ENCODE measurements around the gene SLC9A4. TPM values are rescaled to one million over a fixed set of nuclear protein-coding genes. Genes with fewer than 3 reads are reported as not detected.

SLC9A4 gene
- polyA plus RNA-seq, 1 donor from 2014 or later: 0.15 TPM

GRCh38 chr2:102515851-102516250 is 42.8 kb downstream of the SLC9A4 start:
- no peak overlapping the region for H3K27ac ChIP-seq (ENCODE audit: low read length)
- no peak overlapping the region for H3K4me2 ChIP-seq (ENCODE audit: low read length)
- no peaks in the 10 kb centered on the region for H3F3A ChIP-seq (ENCODE audit: insufficient read depth, low read length, poor library complexity, severe bottlenecking)
- no peaks in the 10 kb centered on the region for H3K36me3 ChIP-seq (ENCODE audit: insufficient read depth, low read length)
- no peak overlapping the region for H2AFZ ChIP-seq (ENCODE audit: low read depth, low read length)
- TF ChIP-seq RAD21 (conservative IDR thresholded peaks at IDR 0.05): no peak
- no peak for TF ChIP-seq POLR2AphosphoS5 (IDR thresholded peaks at IDR 0.05)
- no peak for TF ChIP-seq SMC3 (conservative IDR thresholded peaks at IDR 0.05; ENCODE audit: poor library complexity)
- TF ChIP-seq TAF1 (IDR thresholded peaks at IDR 0.05; ENCODE audit: low read depth): no peak
- TF ChIP-seq REST (IDR thresholded peaks at IDR 0.05; ENCODE audit: borderline replicate concordance): no peak
- no peak for TF ChIP-seq EZH2 (IDR thresholded peaks at IDR 0.05; ENCODE audit: borderline replicate concordance, insufficient read depth, low read length, poor library complexity, severe bottlenecking)
- TF ChIP-seq EP300 (conservative IDR thresholded peaks at IDR 0.05; ENCODE audit: poor library complexity, severe bottlenecking): no peak
- TF ChIP-seq MXI1 (conservative IDR thresholded peaks at IDR 0.05; ENCODE audit: poor library complexity, severe bottlenecking): no peak
- TF ChIP-seq CTCF (IDR thresholded peaks at IDR 0.05; ENCODE audit: poor library complexity, severe bottlenecking): no peak
- H3K79me2 ChIP-seq (replicated peaks; ENCODE audit: insufficient read depth, low read length): no peaks in the 10 kb centered on the region
- H4K20me1 ChIP-seq (ENCODE audit: insufficient read depth): no peaks in the 10 kb centered on the region
- H3K9me2 ChIP-seq (ENCODE audit: insufficient read depth, low read length): no peaks in the 10 kb centered on the region
- H3K9me3 ChIP-seq (ENCODE audit: low read length): no peaks in the 10 kb centered on the region
- H3K4me3 ChIP-seq (ENCODE audit: low read length): no peak overlapping the region
- no peaks in the 10 kb centered on the region for H3K27me3 ChIP-seq (ENCODE audit: insufficient read depth, low read depth, low read length)
- H3K9ac ChIP-seq (ENCODE audit: low read length): no peak overlapping the region

GRCh38 chr2:102518170-102518569 is 45.1 kb downstream of the SLC9A4 start:
- Histone ChIP-seq H3K9ac (ENCODE audit: low read length) (no peak overlapping the region), H3K9me3 (ENCODE audit: low read length) (no peaks in the 10 kb centered on the region), H3K79me2 (replicated peaks; ENCODE audit: insufficient read depth, low read length) (no peaks in the 10 kb centered on the region), H3K27me3 (ENCODE audit: insufficient read depth, low read depth, low read length) (no peaks in the 10 kb centered on the region), H3K9me2 (ENCODE audit: insufficient read depth, low read length) (no peaks in the 10 kb centered on the region), H4K20me1 (ENCODE audit: insufficient read depth) (no peaks in the 10 kb centered on the region), H3K4me3 (ENCODE audit: low read length) (no peak overlapping the region), H3F3A (ENCODE audit: insufficient read depth, low read length, poor library complexity, severe bottlenecking) (no peaks in the 10 kb centered on the region), H2AFZ (ENCODE audit: low read depth, low read length) (no peak overlapping the region), H3K4me2 (ENCODE audit: low read length) (no peak overlapping the region), H3K27ac (ENCODE audit: low read length) (no peak overlapping the region), H3K36me3 (ENCODE audit: insufficient read depth, low read length) (no peaks in the 10 kb centered on the region)
- TF ChIP-seq EP300 (conservative IDR thresholded peaks at IDR 0.05; ENCODE audit: poor library complexity, severe bottlenecking) (no peak), MXI1 (conservative IDR thresholded peaks at IDR 0.05; ENCODE audit: poor library complexity, severe bottlenecking) (no peak), TAF1 (IDR thresholded peaks at IDR 0.05; ENCODE audit: low read depth) (no peak), RAD21 (conservative IDR thresholded peaks at IDR 0.05) (no peak), REST (IDR thresholded peaks at IDR 0.05; ENCODE audit: borderline replicate concordance) (no peak), CTCF (IDR thresholded peaks at IDR 0.05; ENCODE audit: poor library complexity, severe bottlenecking) (no peak), POLR2AphosphoS5 (IDR thresholded peaks at IDR 0.05) (no peak), SMC3 (conservative IDR thresholded peaks at IDR 0.05; ENCODE audit: poor library complexity) (no peak), EZH2 (IDR thresholded peaks at IDR 0.05; ENCODE audit: borderline replicate concordance, insufficient read depth, low read length, poor library complexity, severe bottlenecking) (no peak)
